ENCODE results near the gene ARL15.
A peak's percentile ranks its signal among the peaks of the same experiment; 100 is the strongest.

Gene ARL15

GRCh38 chr5:54247226-54247625, 63.1 kb downstream of the ARL15 start:
- WGBS, 2 donors (ENCODE audit: extremely low coverage in 2 of 2, insufficient read length in 2 of 2, insufficient replicate concordance in 1 of 2): no CpG with 5 or more reads among the region's 5 CpGs
- Histone ChIP-seq H3K27ac (replicated peaks; ENCODE audit: low read length) (no peak overlapping the region), H4K91ac (ENCODE audit: low read depth, low read length, poor library complexity) (no peak overlapping the region), H4K8ac (ENCODE audit: low read depth, low read length) (no peak overlapping the region), H3K14ac (ENCODE audit: low read length) (no peak overlapping the region), H2BK120ac (ENCODE audit: low read depth, low read length) (no peak overlapping the region), H3K36me3 (replicated peaks in 1 of 2; ENCODE audit: control insufficient read depth in 2 of 2, insufficient read depth in 2 of 2, low read length in 2 of 2) (no peaks in the 10 kb centered on the region), H2AFZ (ENCODE audit: low read length) (no peak overlapping the region), H3K4me1 (ENCODE audit: control insufficient read depth in 2 of 2, insufficient read depth in 1 of 2, low read depth in 1 of 2, low read length in 2 of 2) (peaks cover 0 to 2% of the 10 kb centered on the region in 2 donors), H3K4me2 (ENCODE audit: insufficient read depth, low read length, poor library complexity, severe bottlenecking) (no peak overlapping the region), H2BK12ac (ENCODE audit: low read length) (no peak overlapping the region), H3K23ac (ENCODE audit: low read depth, low read length, poor library complexity) (no peak overlapping the region), H3K4me3 (ENCODE audit: low read length in 2 of 2) (no peak overlapping the region), H3K79me1 (ENCODE audit: low read depth, low read length) (no peaks in the 10 kb centered on the region), H2BK15ac (ENCODE audit: low read length) (no peak overlapping the region), H2AK5ac (ENCODE audit: low read depth, low read length) (no peak overlapping the region), H3K4ac (ENCODE audit: low read length) (no peak overlapping the region), H3K18ac (ENCODE audit: low read length) (no peak overlapping the region), H3K9ac (ENCODE audit: low read depth, low read length, poor library complexity) (no peak overlapping the region), H2BK5ac (ENCODE audit: low read length) (no peak overlapping the region), H3K9me3 (replicated peaks in 1 of 2; ENCODE audit: control insufficient read depth in 2 of 2, insufficient read depth in 1 of 2, low read depth in 1 of 2, low read length in 2 of 2) (no peaks in the 10 kb centered on the region), H3K27me3 (ENCODE audit: control insufficient read depth in 3 of 3, insufficient read depth in 3 of 3, low read depth in 1 of 3, low read length in 3 of 3) (no peaks in the 10 kb centered on the region)
- DNase-seq (ENCODE audit: low spot score): no peak

GRCh38 chr5:54243483-54244080, 66.8 kb downstream of the ARL15 start:
- Histone ChIP-seq H3K9me3 (replicated peaks in 1 of 2; ENCODE audit: control insufficient read depth in 2 of 2, insufficient read depth in 1 of 2, low read depth in 1 of 2, low read length in 2 of 2) (no peaks in the 10 kb centered on the region), H2BK12ac (ENCODE audit: low read length) (no peak overlapping the region), H3K18ac (ENCODE audit: low read length) (no peak overlapping the region), H3K27me3 (ENCODE audit: control insufficient read depth in 3 of 3, insufficient read depth in 3 of 3, low read depth in 1 of 3, low read length in 3 of 3) (no peaks in the 10 kb centered on the region), H2AFZ (ENCODE audit: low read length) (no peak overlapping the region), H4K8ac (ENCODE audit: low read depth, low read length) (no peak overlapping the region), H3K4me1 (ENCODE audit: control insufficient read depth in 2 of 2, insufficient read depth in 1 of 2, low read depth in 1 of 2, low read length in 2 of 2) (no peaks in the 10 kb centered on the region), H3K14ac (ENCODE audit: low read length) (no peak overlapping the region), H3K23ac (ENCODE audit: low read depth, low read length, poor library complexity) (no peak overlapping the region), H2AK5ac (ENCODE audit: low read depth, low read length) (no peak overlapping the region), H3K36me3 (replicated peaks in 1 of 2; ENCODE audit: control insufficient read depth in 2 of 2, insufficient read depth in 2 of 2, low read length in 2 of 2) (no peaks in the 10 kb centered on the region), H4K91ac (ENCODE audit: low read depth, low read length, poor library complexity) (no peak overlapping the region), H3K4me2 (ENCODE audit: insufficient read depth, low read length, poor library complexity, severe bottlenecking) (no peak overlapping the region), H2BK5ac (ENCODE audit: low read length) (no peak overlapping the region), H3K9ac (ENCODE audit: low read depth, low read length, poor library complexity) (no peak overlapping the region), H3K79me1 (ENCODE audit: low read depth, low read length) (peaks cover 2% of the 10 kb centered on the region), H3K4me3 (ENCODE audit: low read length in 2 of 2) (no peak overlapping the region), H2BK15ac (ENCODE audit: low read length) (no peak overlapping the region), H3K4ac (ENCODE audit: low read length) (no peak overlapping the region), H2BK120ac (ENCODE audit: low read depth, low read length) (no peak overlapping the region), H3K27ac (replicated peaks; ENCODE audit: low read length) (no peak overlapping the region)
- WGBS, 2 donors (ENCODE audit: extremely low coverage in 2 of 2, insufficient read length in 2 of 2, insufficient replicate concordance in 1 of 2): no CpG with 5 or more reads among the region's 4 CpGs
- peak; percentile 27 for DNase-seq (ENCODE audit: low spot score)

GRCh38 chr5:54242297-54242696, 68.1 kb downstream of the ARL15 start:
- no peak overlapping the region for H4K8ac ChIP-seq (ENCODE audit: low read depth, low read length)
- no peak overlapping the region for H3K4me2 ChIP-seq (ENCODE audit: insufficient read depth, low read length, poor library complexity, severe bottlenecking)
- H4K91ac ChIP-seq (ENCODE audit: low read depth, low read length, poor library complexity): no peak overlapping the region
- H3K4me3 ChIP-seq (ENCODE audit: low read length in 2 of 2): no peak overlapping the region
- no peak overlapping the region for H2BK120ac ChIP-seq (ENCODE audit: low read depth, low read length)
- no peak overlapping the region for H2BK5ac ChIP-seq (ENCODE audit: low read length)
- H3K27ac ChIP-seq (replicated peaks; ENCODE audit: low read length): no peak overlapping the region
- no CpG with 5 or more reads among the region's 5 CpGs for WGBS, 2 donors (ENCODE audit: extremely low coverage in 2 of 2, insufficient read length in 2 of 2, insufficient replicate concordance in 1 of 2)
- H3K14ac ChIP-seq (ENCODE audit: low read length): no peak overlapping the region
- DNase-seq (ENCODE audit: low spot score): no peak
- no peak overlapping the region for H2BK15ac ChIP-seq (ENCODE audit: low read length)
- no peaks in the 10 kb centered on the region for H3K36me3 ChIP-seq (replicated peaks in 1 of 2; ENCODE audit: control insufficient read depth in 2 of 2, insufficient read depth in 2 of 2, low read length in 2 of 2)
- no peak overlapping the region for H3K23ac ChIP-seq (ENCODE audit: low read depth, low read length, poor library complexity)
- no peak overlapping the region for H2BK12ac ChIP-seq (ENCODE audit: low read length)
- H3K79me1 ChIP-seq (ENCODE audit: low read depth, low read length): peaks cover 2% of the 10 kb centered on the region
- no peak overlapping the region for H2AK5ac ChIP-seq (ENCODE audit: low read depth, low read length)
- H3K27me3 ChIP-seq (ENCODE audit: control insufficient read depth in 3 of 3, insufficient read depth in 3 of 3, low read depth in 1 of 3, low read length in 3 of 3): no peaks in the 10 kb centered on the region
- H3K4ac ChIP-seq (ENCODE audit: low read length): no peak overlapping the region
- H3K9ac ChIP-seq (ENCODE audit: low read depth, low read length, poor library complexity): no peak overlapping the region
- H2AFZ ChIP-seq (ENCODE audit: low read length): no peak overlapping the region
- H3K18ac ChIP-seq (ENCODE audit: low read length): no peak overlapping the region
- H3K9me3 ChIP-seq (replicated peaks in 1 of 2; ENCODE audit: control insufficient read depth in 2 of 2, insufficient read depth in 1 of 2, low read depth in 1 of 2, low read length in 2 of 2): no peaks in the 10 kb centered on the region
- no peaks in the 10 kb centered on the region for H3K4me1 ChIP-seq (ENCODE audit: control insufficient read depth in 2 of 2, insufficient read depth in 1 of 2, low read depth in 1 of 2, low read length in 2 of 2)

DNA sequence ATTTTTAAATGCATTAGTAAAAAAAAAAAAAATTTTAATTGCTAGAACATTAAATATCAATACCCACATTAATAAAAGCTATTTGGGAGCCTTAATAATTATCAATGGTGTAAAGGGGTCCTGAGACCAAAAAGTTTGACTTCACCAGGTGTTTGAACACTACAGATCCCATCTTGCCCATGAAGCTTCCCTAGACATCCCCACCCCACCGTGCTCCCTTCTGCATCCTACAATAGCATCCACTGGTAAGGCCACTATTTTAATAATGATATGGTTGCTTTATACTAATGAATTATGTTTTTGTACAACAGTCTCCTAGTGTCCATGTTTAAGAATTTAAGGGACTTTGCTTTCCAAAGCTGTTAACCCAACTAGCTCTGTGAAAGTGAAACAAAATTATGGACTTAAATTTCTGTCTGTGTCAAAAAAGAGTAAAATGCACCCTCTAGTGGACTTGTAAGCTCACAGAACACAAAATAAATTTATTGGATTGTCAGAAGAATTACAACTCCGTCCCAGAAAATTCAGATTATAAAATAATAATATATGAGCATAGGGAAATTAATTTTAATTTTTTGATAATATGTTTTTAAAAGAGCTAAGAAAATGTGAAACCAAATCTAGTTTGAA, 76.0 kb downstream of the ARL15 start:
- Histone ChIP-seq H3K4me2 (ENCODE audit: insufficient read depth, low read length, poor library complexity, severe bottlenecking) (no peak overlapping the region), H2BK12ac (ENCODE audit: low read length) (no peak overlapping the region), H2AFZ (ENCODE audit: low read length) (no peak overlapping the region), H2BK15ac (ENCODE audit: low read length) (no peak overlapping the region), H3K18ac (ENCODE audit: low read length) (no peak overlapping the region), H2AK5ac (ENCODE audit: low read depth, low read length) (no peak overlapping the region), H3K23ac (ENCODE audit: low read depth, low read length, poor library complexity) (no peak overlapping the region), H2BK5ac (ENCODE audit: low read length) (no peak overlapping the region), H3K36me3 (replicated peaks in 1 of 2; ENCODE audit: control insufficient read depth in 2 of 2, insufficient read depth in 2 of 2, low read length in 2 of 2) (no peaks in the 10 kb centered on the region), H3K79me1 (ENCODE audit: low read depth, low read length) (no peaks in the 10 kb centered on the region), H3K9me3 (replicated peaks in 1 of 2; ENCODE audit: control insufficient read depth in 2 of 2, insufficient read depth in 1 of 2, low read depth in 1 of 2, low read length in 2 of 2) (no peaks in the 10 kb centered on the region), H3K4me1 (ENCODE audit: control insufficient read depth in 2 of 2, insufficient read depth in 1 of 2, low read depth in 1 of 2, low read length in 2 of 2) (no peaks in the 10 kb centered on the region), H3K4ac (ENCODE audit: low read length) (no peak overlapping the region), H4K8ac (ENCODE audit: low read depth, low read length) (no peak overlapping the region), H3K14ac (ENCODE audit: low read length) (no peak overlapping the region), H2BK120ac (ENCODE audit: low read depth, low read length) (no peak overlapping the region), H4K91ac (ENCODE audit: low read depth, low read length, poor library complexity) (no peak overlapping the region), H3K4me3 (ENCODE audit: low read length in 2 of 2) (no peak overlapping the region), H3K27me3 (ENCODE audit: control insufficient read depth in 3 of 3, insufficient read depth in 3 of 3, low read depth in 1 of 3, low read length in 3 of 3) (no peaks in the 10 kb centered on the region), H3K9ac (ENCODE audit: low read depth, low read length, poor library complexity) (no peak overlapping the region), H3K27ac (replicated peaks; ENCODE audit: low read length) (no peak overlapping the region)
- WGBS, 2 donors (ENCODE audit: extremely low coverage in 2 of 2, insufficient read length in 2 of 2, insufficient replicate concordance in 1 of 2): no CpG with 5 or more reads among the region's 2 CpGs
- DNase-seq (ENCODE audit: low spot score): no peak

All from neuronal stem cell (in vitro differentiated cells).